ENCODE data around the gene VAV3.

Gene VAV3

DNA sequence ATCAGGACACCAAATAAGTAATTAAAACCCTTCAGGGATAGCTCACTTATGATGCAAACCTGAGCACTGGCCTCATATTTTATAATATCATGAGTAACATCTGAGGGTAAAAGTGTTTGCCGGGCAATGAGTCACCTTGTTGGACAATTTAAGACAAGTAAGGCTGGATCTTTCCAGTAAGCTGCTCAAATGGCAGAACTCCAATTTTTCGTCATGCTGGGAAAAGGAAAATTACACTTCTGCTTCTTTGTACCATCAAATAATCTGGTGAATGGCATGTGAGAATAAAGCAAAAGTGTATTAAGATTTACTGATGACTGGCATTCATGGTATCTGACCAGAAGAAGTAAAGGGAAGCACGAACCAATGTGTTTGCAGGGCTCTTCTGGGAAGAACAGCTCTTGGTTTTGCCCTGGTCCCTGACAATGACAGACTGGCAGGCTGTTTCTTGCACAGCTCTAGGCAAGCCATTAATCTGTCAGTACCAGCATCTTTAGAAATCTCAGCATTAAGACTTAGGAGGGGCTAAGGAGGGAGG, 392.2 kb downstream of the VAV3 start:
- no peak overlapping the region for H2BK120ac ChIP-seq (ENCODE audit: low read depth, low read length)
- no peak overlapping the region for H2BK5ac ChIP-seq (ENCODE audit: low read depth, low read length, poor library complexity, severe bottlenecking)
- no peaks in the 10 kb centered on the region for H3K9me3 ChIP-seq (ENCODE audit: control insufficient read depth, low read length)
- H4K91ac ChIP-seq (ENCODE audit: low read length) = no peak overlapping the region
- H3K14ac ChIP-seq (ENCODE audit: low read length in 2 of 2) = no peak overlapping the region
- no peak overlapping the region for H3K4ac ChIP-seq (ENCODE audit: low read depth in 1 of 2, low read length in 2 of 2)
- no peak overlapping the region for H3K23ac ChIP-seq (ENCODE audit: low read length in 2 of 2)
- H2AK5ac ChIP-seq (ENCODE audit: low read length, severe bottlenecking) = no peak overlapping the region
- DNase-seq = no peak
- H2BK15ac ChIP-seq (ENCODE audit: low read depth, poor library complexity, severe bottlenecking) = no peak overlapping the region
- no peak overlapping the region for H3K18ac ChIP-seq (ENCODE audit: low read depth in 1 of 2, low read length in 2 of 2)
- H3K4me3 ChIP-seq (ENCODE audit: insufficient read depth in 1 of 2, low read depth in 1 of 2, low read length in 2 of 2) = peak overlapping the region in 1 of 2 experiments; percentile 24
- no peak overlapping the region for H2AFZ ChIP-seq (ENCODE audit: low read depth, low read length)
- no peak overlapping the region for H3K4me2 ChIP-seq (ENCODE audit: low read length, poor library complexity, severe bottlenecking)
- no peaks in the 10 kb centered on the region for H3K27me3 ChIP-seq (ENCODE audit: control insufficient read depth in 1 of 2, insufficient read depth in 1 of 2, low read length in 2 of 2)
- no peaks in the 10 kb centered on the region for H3K79me1 ChIP-seq (replicated peaks; ENCODE audit: low read length, poor library complexity, severe bottlenecking)
- H3K27ac ChIP-seq (ENCODE audit: low read length, poor library complexity, severe bottlenecking) = no peak overlapping the region
- no peak overlapping the region for H2BK12ac ChIP-seq (ENCODE audit: low read length in 2 of 2)
- H3K36me3 ChIP-seq (ENCODE audit: control insufficient read depth in 1 of 2, insufficient read depth in 2 of 2, low read depth in 1 of 2, low read length in 2 of 2) = no peaks in the 10 kb centered on the region
- WGBS = 67% methylated on average over 2 of the region's 3 CpGs
- H3K4me1 ChIP-seq (ENCODE audit: control insufficient read depth, insufficient read depth, low read depth, low read length) = no peaks in the 10 kb centered on the region
- no peak overlapping the region for H4K8ac ChIP-seq (ENCODE audit: low read length)
- H3K9ac ChIP-seq (ENCODE audit: low read length) = peak overlapping the region; percentile 55

DNA sequence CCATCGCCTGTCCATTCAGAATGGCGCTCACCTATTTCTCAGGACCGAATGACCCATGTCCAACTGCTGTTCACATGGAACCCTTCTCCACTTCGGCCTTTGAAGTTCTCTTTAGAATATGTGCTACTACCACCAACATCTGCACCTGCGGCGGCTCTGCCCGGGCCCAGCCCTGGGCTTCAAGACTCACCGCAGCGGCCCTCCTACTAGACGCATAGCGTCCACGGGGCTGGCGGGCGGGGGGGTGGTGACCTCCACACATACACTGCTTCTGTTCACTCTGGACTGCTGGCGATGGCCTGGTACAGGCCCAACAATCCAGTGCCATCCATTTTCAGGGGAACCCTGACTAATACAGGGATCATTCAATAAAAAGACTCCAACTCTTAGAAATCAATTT, 394.2 kb downstream of the VAV3 start:
- Histone ChIP-seq H3K23ac (ENCODE audit: low read length in 2 of 2) (no peak overlapping the region), H3K4me3 (ENCODE audit: insufficient read depth in 1 of 2, low read depth in 1 of 2, low read length in 2 of 2) (no peak overlapping the region), H4K8ac (ENCODE audit: low read length) (no peak overlapping the region), H2BK5ac (ENCODE audit: low read depth, low read length, poor library complexity, severe bottlenecking) (no peak overlapping the region), H3K4me2 (ENCODE audit: low read length, poor library complexity, severe bottlenecking) (no peak overlapping the region), H3K36me3 (ENCODE audit: control insufficient read depth in 1 of 2, insufficient read depth in 2 of 2, low read depth in 1 of 2, low read length in 2 of 2) (no peaks in the 10 kb centered on the region), H2BK15ac (ENCODE audit: low read depth, poor library complexity, severe bottlenecking) (no peak overlapping the region), H3K4ac (ENCODE audit: low read depth in 1 of 2, low read length in 2 of 2) (no peak overlapping the region), H2BK12ac (ENCODE audit: low read length in 2 of 2) (no peak overlapping the region), H2AK5ac (ENCODE audit: low read length, severe bottlenecking) (no peak overlapping the region), H3K79me1 (replicated peaks; ENCODE audit: low read length, poor library complexity, severe bottlenecking) (no peaks in the 10 kb centered on the region), H2BK120ac (ENCODE audit: low read depth, low read length) (no peak overlapping the region), H3K14ac (ENCODE audit: low read length in 2 of 2) (no peak overlapping the region), H3K27ac (ENCODE audit: low read length, poor library complexity, severe bottlenecking) (no peak overlapping the region), H2AFZ (ENCODE audit: low read depth, low read length) (no peak overlapping the region), H3K27me3 (ENCODE audit: control insufficient read depth in 1 of 2, insufficient read depth in 1 of 2, low read length in 2 of 2) (no peaks in the 10 kb centered on the region), H3K4me1 (ENCODE audit: control insufficient read depth, insufficient read depth, low read depth, low read length) (no peaks in the 10 kb centered on the region), H3K18ac (ENCODE audit: low read depth in 1 of 2, low read length in 2 of 2) (no peak overlapping the region), H3K9ac (ENCODE audit: low read length) (no peak overlapping the region), H4K91ac (ENCODE audit: low read length) (no peak overlapping the region), H3K9me3 (ENCODE audit: control insufficient read depth, low read length) (no peaks in the 10 kb centered on the region)
- DNase-seq = no peak
- WGBS = 93% methylated on average over 15 of the region's 15 CpGs

DNA sequence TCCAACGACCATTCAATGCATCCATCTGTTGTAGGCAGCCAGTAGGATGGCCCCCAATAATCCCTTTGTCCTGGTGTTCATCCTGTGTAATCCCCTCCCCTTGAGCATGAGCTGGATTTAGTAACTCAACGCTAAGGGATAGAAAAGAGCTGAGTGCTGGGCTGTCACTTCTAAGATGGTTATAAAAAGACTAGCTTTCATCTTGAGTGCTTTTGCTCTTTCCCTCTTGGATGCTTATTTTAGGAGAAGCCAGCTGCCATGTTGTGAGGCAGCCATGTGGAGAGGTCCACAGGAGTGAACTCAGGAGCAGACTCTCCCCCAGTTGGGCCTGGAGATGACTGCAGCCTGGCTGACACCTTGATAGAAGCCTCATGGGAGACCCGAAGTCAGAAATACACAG, 401.5 kb downstream of the VAV3 start:
- Histone ChIP-seq H3K4me3 (ENCODE audit: insufficient read depth in 1 of 2, low read depth in 1 of 2, low read length in 2 of 2) (no peak overlapping the region), H3K36me3 (ENCODE audit: control insufficient read depth in 1 of 2, insufficient read depth in 2 of 2, low read depth in 1 of 2, low read length in 2 of 2) (no peaks in the 10 kb centered on the region), H4K91ac (ENCODE audit: low read length) (no peak overlapping the region), H2AK5ac (ENCODE audit: low read length, severe bottlenecking) (no peak overlapping the region), H3K9ac (ENCODE audit: low read length) (no peak overlapping the region), H3K14ac (ENCODE audit: low read length in 2 of 2) (no peak overlapping the region), H2BK120ac (ENCODE audit: low read depth, low read length) (no peak overlapping the region), H3K27me3 (ENCODE audit: control insufficient read depth in 1 of 2, insufficient read depth in 1 of 2, low read length in 2 of 2) (no peaks in the 10 kb centered on the region), H3K4me2 (ENCODE audit: low read length, poor library complexity, severe bottlenecking) (no peak overlapping the region), H3K27ac (ENCODE audit: low read length, poor library complexity, severe bottlenecking) (no peak overlapping the region), H3K4me1 (ENCODE audit: control insufficient read depth, insufficient read depth, low read depth, low read length) (no peaks in the 10 kb centered on the region), H2BK15ac (ENCODE audit: low read depth, poor library complexity, severe bottlenecking) (no peak overlapping the region), H2BK5ac (ENCODE audit: low read depth, low read length, poor library complexity, severe bottlenecking) (no peak overlapping the region), H2AFZ (ENCODE audit: low read depth, low read length) (no peak overlapping the region), H3K9me3 (ENCODE audit: control insufficient read depth, low read length) (no peaks in the 10 kb centered on the region), H3K79me1 (replicated peaks; ENCODE audit: low read length, poor library complexity, severe bottlenecking) (no peaks in the 10 kb centered on the region), H4K8ac (ENCODE audit: low read length) (no peak overlapping the region), H3K18ac (ENCODE audit: low read depth in 1 of 2, low read length in 2 of 2) (no peak overlapping the region), H3K4ac (ENCODE audit: low read depth in 1 of 2, low read length in 2 of 2) (no peak overlapping the region), H3K23ac (ENCODE audit: low read length in 2 of 2) (no peak overlapping the region), H2BK12ac (ENCODE audit: low read length in 2 of 2) (no peak overlapping the region)
- 69% methylated on average over 3 of the region's 3 CpGs for WGBS
- no peak for DNase-seq

DNA sequence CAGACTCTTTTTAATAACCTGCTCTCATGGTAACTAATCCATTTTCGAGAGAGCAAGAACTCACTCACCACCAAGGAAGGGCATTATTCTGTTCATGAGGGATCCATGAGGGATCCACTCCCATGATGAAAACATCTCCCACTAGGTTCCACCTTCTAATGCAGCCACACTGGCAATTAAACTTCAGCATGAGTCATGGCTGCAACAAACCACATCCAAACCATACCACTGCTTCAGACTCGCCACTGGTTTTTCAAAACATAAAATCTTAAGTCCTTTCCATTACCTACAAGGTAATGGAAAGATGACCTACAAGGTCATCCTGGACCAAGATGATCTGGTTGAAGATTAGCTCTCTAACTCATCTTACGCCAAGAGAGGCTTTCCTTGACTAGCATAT, 405.1 kb downstream of the VAV3 start:
- Histone ChIP-seq H2BK12ac (ENCODE audit: low read length in 2 of 2) (no peak overlapping the region), H2BK5ac (ENCODE audit: low read depth, low read length, poor library complexity, severe bottlenecking) (no peak overlapping the region), H3K4ac (ENCODE audit: low read depth in 1 of 2, low read length in 2 of 2) (no peak overlapping the region), H2BK120ac (ENCODE audit: low read depth, low read length) (no peak overlapping the region), H3K27me3 (ENCODE audit: control insufficient read depth in 1 of 2, insufficient read depth in 1 of 2, low read length in 2 of 2) (peaks cover 0 to 2% of the 10 kb centered on the region in 2 experiments), H4K8ac (ENCODE audit: low read length) (no peak overlapping the region), H3K36me3 (ENCODE audit: control insufficient read depth in 1 of 2, insufficient read depth in 2 of 2, low read depth in 1 of 2, low read length in 2 of 2) (no peaks in the 10 kb centered on the region), H4K91ac (ENCODE audit: low read length) (no peak overlapping the region), H3K14ac (ENCODE audit: low read length in 2 of 2) (no peak overlapping the region), H3K9me3 (ENCODE audit: control insufficient read depth, low read length) (no peaks in the 10 kb centered on the region), H3K4me1 (ENCODE audit: control insufficient read depth, insufficient read depth, low read depth, low read length) (no peaks in the 10 kb centered on the region), H3K23ac (ENCODE audit: low read length in 2 of 2) (no peak overlapping the region), H2BK15ac (ENCODE audit: low read depth, poor library complexity, severe bottlenecking) (no peak overlapping the region), H3K27ac (ENCODE audit: low read length, poor library complexity, severe bottlenecking) (no peak overlapping the region), H3K4me3 (ENCODE audit: insufficient read depth in 1 of 2, low read depth in 1 of 2, low read length in 2 of 2) (no peak overlapping the region), H3K79me1 (replicated peaks; ENCODE audit: low read length, poor library complexity, severe bottlenecking) (no peaks in the 10 kb centered on the region), H2AFZ (ENCODE audit: low read depth, low read length) (no peak overlapping the region), H3K4me2 (ENCODE audit: low read length, poor library complexity, severe bottlenecking) (no peak overlapping the region), H3K18ac (ENCODE audit: low read depth in 1 of 2, low read length in 2 of 2) (no peak overlapping the region), H3K9ac (ENCODE audit: low read length) (no peak overlapping the region), H2AK5ac (ENCODE audit: low read length, severe bottlenecking) (no peak overlapping the region)
- 76% methylated on average over 2 of the region's 3 CpGs for WGBS
- DNase-seq = no peak

Data from mesenchymal stem cell (in vitro differentiated cells and primary cell).